Inflammatory macrophage treated with lipopolysaccharide for 4 hours (primary cell): ENCODE results near the gene ARMC3.
A peak's percentile ranks its signal among the peaks of the same experiment; 100 is the strongest.
"Not testable (repeated sequence)": the region's sequence is repeated elsewhere in the genome, so short reads cannot be mapped to it uniquely, and the experiment has no call there.

Experiments
- DNase-seq: peaks from one replicate; pipeline ENCODE4 v3.0.0-alpha.2; 2020

The ARMC3 gene

GRCh38 chr10:23053036-23053435, 125.2 kb downstream of the ARMC3 start:
- no peak for DNase-seq

GRCh38 chr10:23055424-23056185, 127.8 kb downstream of the ARMC3 start:
- no peak for DNase-seq

GRCh38 chr10:23056186-23056579, 128.3 kb downstream of the ARMC3 start:
- no peak for DNase-seq

GRCh38 chr10:23058366-23058765, 130.5 kb downstream of the ARMC3 start:
- DNase-seq = no peak

GRCh38 chr10:23060918-23061317, 133.1 kb downstream of the ARMC3 start:
- DNase-seq = no peak

- no peak for DNase-seq
Measured at GRCh38 chr10:23063045-23063972, 135.5 kb downstream of the ARMC3 start.

GRCh38 chr10:23063973-23064812, 136.3 kb downstream of the ARMC3 start:
- no peak for DNase-seq

- DNase-seq = not testable (repeated sequence)
Measured at GRCh38 chr10:23064813-23065114, 136.9 kb downstream of the ARMC3 start.

GRCh38 chr10:23065181-23065948, 137.5 kb downstream of the ARMC3 start:
- DNase-seq = no peak

GRCh38 chr10:23067337-23067736, 139.5 kb downstream of the ARMC3 start:
- no peak for DNase-seq

GRCh38 chr10:23067939-23068775, 140.3 kb downstream of the ARMC3 start:
- DNase-seq = peak; percentile 59

- no peak for DNase-seq
Measured at GRCh38 chr10:23069019-23069815, 141.4 kb downstream of the ARMC3 start.

- not testable (repeated sequence) for DNase-seq
Measured at GRCh38 chr10:23070092-23070912, 142.4 kb downstream of the ARMC3 start.

GRCh38 chr10:23070913-23071218, 143.0 kb downstream of the ARMC3 start:
- no peak for DNase-seq

GRCh38 chr10:23072593-23072992, 144.7 kb downstream of the ARMC3 start:
- DNase-seq = not testable (repeated sequence)

- DNase-seq = no peak
Measured at GRCh38 chr10:23073527-23073926, 145.7 kb downstream of the ARMC3 start.

- DNase-seq = no peak
Measured at GRCh38 chr10:23075672-23076071, 147.8 kb downstream of the ARMC3 start.

GRCh38 chr10:23078114-23078513, 150.3 kb downstream of the ARMC3 start:
- no peak for DNase-seq

GRCh38 chr10:23079700-23080099, 151.8 kb downstream of the ARMC3 start:
- DNase-seq = no peak

- DNase-seq = no peak
Measured at GRCh38 chr10:23080262-23080661, 152.4 kb downstream of the ARMC3 start.
